A549 (cell line): ENCODE data around the gene FEM1A. TPM values are rescaled to one million over a fixed set of nuclear protein-coding genes. Genes with fewer than 3 reads are reported as not detected.

Experiments used
- ATOH8 ChIP-seq: fragments of 250-450 bp; sonication (Bioruptor Pico); IDR thresholded peaks from 2 replicates; pipeline ENCODE4 v1.5.0; 2020; ENCODE audit warnings: low read depth, mild to moderate bottlenecking, moderate library complexity
- CHD2 ChIP-seq: fragments of 150-350 bp; IDR thresholded peaks from 2 replicates; pipeline ENCODE4 v1.6.1; 2014; ENCODE audit warnings: low read length; ENCODE audit not compliant: partially characterized antibody
- E2F6 ChIP-seq: IDR thresholded peaks from 2 replicates; pipeline ENCODE4 v1.6.1; 2012; ENCODE audit warnings: low read depth, borderline replicate concordance
- EP300 ChIP-seq, 2 experiments: fragments of >200 bp; sonication (Bioruptor Twin); formaldehyde crosslinking; IDR thresholded peaks; 2 replicates in 1 of 2; 3 replicates in 1 of 2; pipeline ENCODE4 v1.6.1; 2016 to 2017
- FOSB ChIP-seq: fragments of 250-450 bp; sonication (Bioruptor Pico); IDR thresholded peaks from 2 replicates; pipeline ENCODE4 v1.5.0; 2020; ENCODE audit warnings: mild to moderate bottlenecking, moderate library complexity
- FOSL2 ChIP-seq, 2 experiments: fragments of 450-650 bp in 1 of 2; fragments of >200 bp in 1 of 2; sonication (Bioruptor Twin) in 1 of 2; formaldehyde crosslinking; IDR thresholded peaks; 2 replicates each; pipeline versions ENCODE4 v1.5.0 to v1.6.1; 2016 to 2020; ENCODE audit warnings: mild to moderate bottlenecking in 1 of 2, moderate library complexity in 1 of 2
- FOXS1 ChIP-seq: fragments of 250-450 bp; sonication (Bioruptor Pico); IDR thresholded peaks from 2 replicates; pipeline ENCODE4 v1.5.0; 2020; ENCODE audit warnings: mild to moderate bottlenecking, moderate library complexity
- GATA3 ChIP-seq: IDR thresholded peaks from 2 replicates; pipeline ENCODE4 v1.6.1; 2012; ENCODE audit warnings: borderline replicate concordance
- HOXB5 ChIP-seq: fragments of 250-450 bp; sonication (Bioruptor Pico); IDR thresholded peaks from 2 replicates; pipeline ENCODE4 v1.5.0; 2020; ENCODE audit warnings: mild to moderate bottlenecking, moderate library complexity
- KDM1A ChIP-seq: fragments of 200-600 bp; sonication (generic); IDR thresholded peaks from 2 replicates; pipeline ENCODE4 v1.6.1; 2016; ENCODE audit warnings: low read depth, mild to moderate bottlenecking
- MAZ ChIP-seq: fragments of 150-350 bp; IDR thresholded peaks from 2 replicates; pipeline ENCODE4 v1.6.1; 2014; ENCODE audit warnings: antibody characterized with exemption, low read depth, low read length, borderline replicate concordance
- PHF8 ChIP-seq: fragments of 200-600 bp; sonication (generic); IDR thresholded peaks from 2 replicates; pipeline ENCODE4 v1.6.1; 2016; ENCODE audit warnings: low read depth, mild to moderate bottlenecking, antibody characterized with exemption, moderate library complexity, borderline replicate concordance
- POLR2A ChIP-seq: IDR thresholded peaks from 2 replicates; pipeline ENCODE4 v1.6.1; 2012; ENCODE audit warnings: mild to moderate bottlenecking, low read length
- RAD21 ChIP-seq, 2 experiments: fragments of >200 bp in 1 of 2; sonication (Bioruptor Twin) in 1 of 2; formaldehyde crosslinking in 1 of 2; IDR thresholded peaks in 1 of 2; conservative IDR thresholded peaks in 1 of 2; 2 replicates in 1 of 2; 3 replicates in 1 of 2; pipeline ENCODE4 v1.6.1; 2012 to 2018; ENCODE audit warnings: inconsistent platforms in 1 of 2
- RARB ChIP-seq: fragments of 250-450 bp; sonication (Bioruptor Pico); IDR thresholded peaks from 2 replicates; pipeline ENCODE4 v1.8.0; 2021; ENCODE audit warnings: mild to moderate bottlenecking, moderate library complexity
- REST ChIP-seq: fragments of 200-600 bp; sonication (generic); IDR thresholded peaks from 2 replicates; pipeline ENCODE4 v1.6.1; 2016; ENCODE audit warnings: antibody characterized with exemption, mild to moderate bottlenecking, moderate library complexity
- SREBF2 ChIP-seq: fragments of 450-650 bp; IDR thresholded peaks from 2 replicates; pipeline ENCODE4 v1.6.1; 2014; ENCODE audit warnings: mild to moderate bottlenecking, moderate library complexity
- TP53 ChIP-seq: fragments of 250-450 bp; sonication (Bioruptor Pico); IDR thresholded peaks from 2 replicates; pipeline ENCODE4 v1.5.0; 2021; ENCODE audit warnings: mild to moderate bottlenecking, moderate library complexity
- ZC3H11A ChIP-seq: fragments of 450-650 bp; IDR thresholded peaks from 2 replicates; pipeline ENCODE4 v1.6.1; 2014; ENCODE audit warnings: antibody characterized with exemption, mild to moderate bottlenecking
- ZFP36 ChIP-seq: fragments of 450-650 bp; IDR thresholded peaks from 2 replicates; pipeline ENCODE4 v1.6.1; 2014; ENCODE audit warnings: borderline replicate concordance; ENCODE audit not compliant: partially characterized antibody
- ZNF302 ChIP-seq: fragments of 250-450 bp; sonication (Bioruptor Pico); IDR thresholded peaks from 2 replicates; pipeline ENCODE4 v1.9.0; 2021; ENCODE audit warnings: inconsistent platforms, mild to moderate bottlenecking, moderate library complexity
- polyA plus RNA-seq, 4 experiments: library from polyadenylated mRNA; depleted of rRNA in 3 of 4; stranded (reverse); fragments of >200 nt; fragmentation: RNase III in 1 of 4; extraction: RNeasy Plus Mini Kit Qiagen cat#74134 plus additional on column Dnase treatment in 1 of 4; gene quantifications; 2 replicates in 3 of 4; 3 replicates in 1 of 4; pipeline ENCODE4 v1.2.3, GENCODE V29; 2011 to 2017
- TF ChIP-seq, protein P1 (sequence below): IDR thresholded peaks from 2 replicates; pipeline ENCODE4 v1.6.1; 2012

Gene FEM1A
- polyA plus RNA-seq, 2 of the 4 experiments (the other 2 are of a cell fraction): 3.2 to 4.1 TPM

- TF ChIP-seq FOXS1 (CRISPR knock-in tag): peak; percentile 46; the same call in 1 of the 2 replicates
- TF ChIP-seq HOXB5 (CRISPR knock-in tag): peak; percentile 84
- TF ChIP-seq MAZ: no peak
- no peak for TF ChIP-seq FOSB (CRISPR knock-in tag)
- TF ChIP-seq, protein P1, sequence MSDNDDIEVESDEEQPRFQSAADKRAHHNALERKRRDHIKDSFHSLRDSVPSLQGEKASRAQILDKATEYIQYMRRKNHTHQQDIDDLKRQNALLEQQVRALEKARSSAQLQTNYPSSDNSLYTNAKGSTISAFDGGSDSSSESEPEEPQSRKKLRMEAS: peak; percentile 98
- peak; percentile 58; the same call in 1 of the 2 replicates for TF ChIP-seq ZNF302 (CRISPR knock-in tag)
- TF ChIP-seq ATOH8 (CRISPR knock-in tag): peak; percentile 82; the same call in 1 of the 2 replicates
- no peak for TF ChIP-seq KDM1A
- no peak for TF ChIP-seq ZC3H11A
- peak; percentile 97 for TF ChIP-seq E2F6
- TF ChIP-seq CHD2: no peak
- no peak for TF ChIP-seq GATA3
- no peak for TF ChIP-seq SREBF2
- no peak for TF ChIP-seq PHF8
- TF ChIP-seq REST: no peak
- TF ChIP-seq ZFP36: no peak
- no peak for TF ChIP-seq RARB (CRISPR knock-in tag)
- TF ChIP-seq TP53 (CRISPR knock-in tag): no peak
- TF ChIP-seq RAD21 (conservative IDR thresholded peaks at IDR 0.05 in 1 of 2, IDR thresholded peaks at IDR 0.05 in 1 of 2): no peak
- TF ChIP-seq FOSL2 (IDR thresholded peaks at IDR 0.05): no peak
- TF ChIP-seq FOSL2 (CRISPR knock-in tag; IDR thresholded peaks at IDR 0.05): no peak
- no peak for TF ChIP-seq POLR2A
- no peak for TF ChIP-seq EP300 (IDR thresholded peaks at IDR 0.05)
- TF ChIP-seq, all 56 proteins: peak for 9
Observed at GRCh38 chr19:4815426-4816201, 24.1 kb downstream of the FEM1A start (continued).
